IgD-negative memory B cell (primary cell): ENCODE measurements around the gene TUFT1. TPM values are rescaled to one million over a fixed set of nuclear protein-coding genes. Genes with fewer than 3 reads are reported as not detected.

Experiments used
- H3K27ac Mint-ChIP-seq, 3 donors: one replicate each; pipeline ENCODE4 v1.8.0; 2020 to 2022; ENCODE audit warnings: mild to moderate bottlenecking in 3 of 3, mixed read lengths in 3 of 3, moderate library complexity in 1 of 3
- H3K27me3 Mint-ChIP-seq: one replicate; pipeline ENCODE4 v1.8.0; 2021; ENCODE audit warnings: mixed read lengths
- H3K36me3 Mint-ChIP-seq: one replicate; pipeline ENCODE4 v1.8.0; 2020; ENCODE audit warnings: mild to moderate bottlenecking, mixed read lengths
- H3K4me1 Mint-ChIP-seq, 3 donors: one replicate each; pipeline ENCODE4 v1.8.0; 2020 to 2022; ENCODE audit warnings: mixed read lengths in 3 of 3, mild to moderate bottlenecking in 1 of 3
- H3K4me3 Mint-ChIP-seq, 4 donors: one replicate each; pipeline ENCODE4 v1.8.0; 2020 to 2022; ENCODE audit warnings: mild to moderate bottlenecking in 4 of 4, mixed read lengths in 4 of 4, moderate library complexity in 3 of 4
- H3K9me3 Mint-ChIP-seq, 3 donors: one replicate each; pipeline ENCODE4 v1.8.0; 2020 to 2021; ENCODE audit warnings: mixed read lengths in 3 of 3, mild to moderate bottlenecking in 1 of 3
- polyA plus RNA-seq: library from polyadenylated mRNA; unstranded; fragments of 300-500 nt; fragmentation: Illumina TruSeq; gene quantifications from one replicate; pipeline ENCODE4 v1.2.3, GENCODE V29; 2021

The TUFT1 gene
- polyA plus RNA-seq, 1 donor from 2014 or later = 1.6 TPM

DNA sequence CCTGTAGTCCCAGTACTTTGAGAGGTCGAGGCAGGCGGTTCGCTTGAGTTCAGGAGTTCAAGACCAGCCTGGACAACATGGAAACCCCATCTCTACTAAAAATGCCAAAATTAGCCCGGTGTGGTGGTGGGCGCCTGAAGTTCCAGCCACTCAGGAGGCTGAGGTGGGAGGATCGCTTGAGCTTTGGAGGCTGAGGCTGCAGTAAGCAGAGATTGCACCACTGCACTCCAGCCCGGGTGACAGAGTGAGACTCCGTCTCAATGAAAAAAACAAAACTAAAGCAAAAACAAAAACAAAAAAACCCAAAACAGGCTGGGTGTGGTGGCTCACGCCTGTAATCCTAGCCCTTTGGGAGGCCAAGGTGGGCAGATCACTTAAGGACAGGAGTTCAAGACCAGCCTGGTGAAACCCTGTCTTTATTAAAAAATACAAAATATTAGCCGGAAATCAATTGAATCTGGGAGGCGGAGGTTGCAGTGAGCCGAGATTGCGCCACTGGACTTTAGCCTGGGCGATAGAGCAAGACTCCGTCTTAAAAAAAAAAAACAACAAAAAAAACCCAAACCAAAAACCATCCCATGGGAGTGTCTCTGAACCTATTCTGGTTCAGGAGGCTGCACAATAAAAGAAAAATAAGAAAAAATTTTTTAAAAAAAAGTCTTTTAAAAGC lies 30.6 kb upstream of the TUFT1 start:
- Mint-ChIP-seq H3K9me3 (no peaks in the 10 kb centered on the region), H3K4me3 (peak overlapping the region in 2 of 4 donors; percentile 12 to 60), H3K36me3 (no peaks in the 10 kb centered on the region), H3K27me3 (peaks cover 2% of the 10 kb centered on the region), H3K4me1 (peaks cover 0 to 10% (median 4%) of the 10 kb centered on the region in 3 donors), H3K27ac (peak overlapping the region in 1 of 3 donors; percentile 18)

DNA sequence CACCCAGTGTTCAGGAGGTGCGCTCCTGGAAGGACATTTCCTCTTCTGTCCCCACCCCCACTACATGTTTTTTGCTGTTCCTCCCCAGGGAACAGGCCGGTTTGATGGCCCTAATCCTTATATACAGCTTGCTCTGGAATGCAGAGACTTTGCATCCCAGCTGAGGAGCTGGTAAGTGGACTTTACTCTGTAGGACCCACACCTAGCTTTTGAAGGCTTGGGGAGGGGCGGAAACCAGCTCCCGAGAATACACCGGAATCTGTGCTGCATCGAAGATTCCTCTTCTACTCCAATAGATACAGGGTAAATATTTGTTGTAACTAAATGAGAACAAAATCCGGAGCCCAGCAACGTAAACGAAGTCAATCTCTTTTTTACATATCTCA lies 30.1 kb upstream of the TUFT1 start:
- Mint-ChIP-seq H3K36me3 (no peaks in the 10 kb centered on the region), H3K27me3 (peaks cover 2% of the 10 kb centered on the region), H3K9me3 (no peaks in the 10 kb centered on the region), H3K4me3 (peak overlapping the region in 3 of 4 donors; percentile 70 to 93 (median 86)), H3K27ac (no peak overlapping the region), H3K4me1 (peaks cover 0 to 10% (median 4%) of the 10 kb centered on the region in 3 donors)

DNA sequence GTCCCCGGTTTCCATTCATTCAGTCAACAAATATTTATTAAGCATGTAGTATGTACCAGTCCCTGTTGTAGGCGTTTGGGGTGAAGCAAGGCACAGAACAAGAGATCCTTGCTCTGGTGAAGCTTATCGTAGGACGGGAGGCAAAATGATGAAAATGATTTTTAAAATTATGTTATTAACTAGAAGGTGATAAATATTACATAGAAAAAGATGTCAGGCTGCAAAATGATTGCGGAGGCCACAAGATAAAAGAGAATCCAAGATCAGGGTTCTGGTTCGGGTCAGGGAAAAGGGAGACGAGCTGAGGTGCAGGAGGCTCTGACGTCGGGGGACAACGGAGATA lies 29.5 kb upstream of the TUFT1 start:
- Mint-ChIP-seq H3K9me3 (no peaks in the 10 kb centered on the region), H3K27me3 (peaks cover 2% of the 10 kb centered on the region), H3K4me3 (peak overlapping the region; percentile 86 to 97 (median 94)), H3K4me1 (peaks cover 0 to 10% (median 4%) of the 10 kb centered on the region in 3 donors), H3K36me3 (no peaks in the 10 kb centered on the region), H3K27ac (peak overlapping the region in 1 of 3 donors; percentile 24)

DNA sequence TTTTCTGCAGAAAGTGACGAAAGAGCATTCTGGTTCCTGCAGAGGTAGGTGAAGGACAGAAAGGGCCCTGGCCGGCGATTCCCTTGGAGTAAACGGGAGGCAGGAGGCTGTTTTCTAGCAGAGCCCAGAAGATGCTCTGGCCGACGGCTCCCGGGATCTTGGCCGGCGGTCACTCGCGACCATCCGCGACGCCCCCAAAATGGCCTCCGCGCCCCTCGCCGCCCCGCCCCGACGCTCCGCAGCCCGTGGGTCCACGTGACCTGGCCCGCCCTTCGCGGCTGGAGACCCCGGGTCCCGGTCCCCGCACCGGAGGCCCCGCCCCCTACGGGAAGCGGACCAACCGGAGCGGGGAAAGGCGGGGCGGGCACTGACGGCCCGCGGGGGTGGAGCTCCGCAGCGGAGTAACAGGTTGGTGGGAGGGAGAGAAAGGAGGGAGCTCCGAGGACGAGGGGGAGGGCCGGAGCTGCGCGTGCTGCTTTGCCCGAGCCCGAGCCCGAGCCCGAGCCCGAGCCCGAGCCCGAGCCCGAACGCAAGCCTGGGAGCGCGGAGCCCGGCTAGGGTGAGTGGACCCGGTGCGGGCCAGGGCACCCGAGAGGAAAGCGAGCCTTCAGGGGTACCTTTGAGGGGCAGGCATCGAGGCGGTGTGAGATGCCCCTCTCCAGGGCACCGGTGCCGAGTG lies 29.0 kb upstream of the TUFT1 start, which contains the start of gene CGN:
CGN (plus strand) TSS at position 431 of the 679 bp plus-strand sequence. CDS start 7,133 bp downstream, outside the sequence.
- Mint-ChIP-seq H3K27ac (peak within 1 kb of the TSS in 2 of 3 donors; percentile 24 to 43), H3K9me3 (no peaks in the 10 kb centered on the region), H3K4me1 (peaks cover 0 to 7% (median 4%) of the 10 kb centered on the region in 3 donors), H3K27me3 (peaks cover 2% of the 10 kb centered on the region), H3K36me3 (no peaks in the 10 kb centered on the region), H3K4me3 (peak within 1 kb of the TSS; percentile 86 to 97 (median 94))

DNA sequence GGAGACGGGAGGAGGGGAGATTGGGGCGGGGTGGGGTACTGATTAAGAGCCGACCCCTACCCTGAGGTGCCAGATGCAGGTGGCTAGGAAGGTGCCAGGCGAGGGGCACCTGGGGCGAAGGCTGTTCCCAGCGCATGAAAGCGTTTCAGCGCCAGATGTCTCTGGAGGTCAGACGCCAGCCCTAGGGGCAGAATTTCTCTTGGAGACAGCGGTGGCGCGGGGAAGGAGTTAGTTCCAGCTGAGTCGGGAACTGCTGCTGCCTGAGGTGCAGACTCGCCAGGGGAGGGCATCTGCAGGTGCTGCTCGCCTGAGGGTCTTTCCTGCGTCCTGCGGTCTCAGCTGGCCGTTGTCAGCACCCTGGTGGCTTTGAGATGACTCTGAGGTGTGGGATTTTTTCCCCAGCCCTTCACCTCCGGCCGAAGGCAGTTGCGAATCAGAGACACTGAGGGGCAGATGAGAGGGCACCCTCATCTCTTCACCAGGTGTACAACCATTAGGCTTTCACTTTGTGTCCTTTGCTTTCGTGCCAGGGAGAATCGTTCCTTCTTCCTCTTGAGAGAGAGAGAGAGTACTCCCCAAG lies 28.4 kb upstream of the TUFT1 start:
- peaks cover 2% of the 10 kb centered on the region for H3K27me3 Mint-ChIP-seq
- peaks cover 0 to 7% (median 4%) of the 10 kb centered on the region in 3 donors for H3K4me1 Mint-ChIP-seq
- peak overlapping the region; percentile 86 to 97 (median 94) for H3K4me3 Mint-ChIP-seq
- H3K36me3 Mint-ChIP-seq = no peaks in the 10 kb centered on the region
- peak overlapping the region in 1 of 3 donors; percentile 43 for H3K27ac Mint-ChIP-seq
- no peaks in the 10 kb centered on the region for H3K9me3 Mint-ChIP-seq

DNA sequence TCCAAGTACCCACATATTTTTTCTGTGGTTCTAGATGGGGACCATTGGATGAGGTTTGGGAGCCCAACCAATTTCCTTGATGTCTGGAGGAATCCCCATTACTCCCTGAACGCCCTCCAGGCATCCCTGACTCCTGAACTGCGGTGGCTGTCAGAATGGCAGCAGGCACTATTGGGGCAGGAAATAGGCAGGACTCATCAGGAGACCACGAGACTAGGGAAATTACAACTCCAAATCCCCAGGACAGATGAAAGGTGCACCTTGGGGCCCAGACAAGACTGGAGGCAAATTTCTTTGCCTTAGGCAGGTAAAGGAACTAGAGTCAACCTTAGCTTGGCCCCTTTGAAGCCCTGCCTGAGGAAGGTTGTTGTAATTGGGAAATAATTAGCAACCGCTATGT lies 27.8 kb upstream of the TUFT1 start:
- H3K9me3 Mint-ChIP-seq = no peaks in the 10 kb centered on the region
- peak overlapping the region in 1 of 3 donors; percentile 43 for H3K27ac Mint-ChIP-seq
- H3K4me1 Mint-ChIP-seq = peaks cover 0 to 5% (median 4%) of the 10 kb centered on the region in 3 donors
- no peaks in the 10 kb centered on the region for H3K36me3 Mint-ChIP-seq
- H3K27me3 Mint-ChIP-seq = peaks cover 2% of the 10 kb centered on the region
- peak overlapping the region in 3 of 4 donors; percentile 86 to 97 (median 96) for H3K4me3 Mint-ChIP-seq

DNA sequence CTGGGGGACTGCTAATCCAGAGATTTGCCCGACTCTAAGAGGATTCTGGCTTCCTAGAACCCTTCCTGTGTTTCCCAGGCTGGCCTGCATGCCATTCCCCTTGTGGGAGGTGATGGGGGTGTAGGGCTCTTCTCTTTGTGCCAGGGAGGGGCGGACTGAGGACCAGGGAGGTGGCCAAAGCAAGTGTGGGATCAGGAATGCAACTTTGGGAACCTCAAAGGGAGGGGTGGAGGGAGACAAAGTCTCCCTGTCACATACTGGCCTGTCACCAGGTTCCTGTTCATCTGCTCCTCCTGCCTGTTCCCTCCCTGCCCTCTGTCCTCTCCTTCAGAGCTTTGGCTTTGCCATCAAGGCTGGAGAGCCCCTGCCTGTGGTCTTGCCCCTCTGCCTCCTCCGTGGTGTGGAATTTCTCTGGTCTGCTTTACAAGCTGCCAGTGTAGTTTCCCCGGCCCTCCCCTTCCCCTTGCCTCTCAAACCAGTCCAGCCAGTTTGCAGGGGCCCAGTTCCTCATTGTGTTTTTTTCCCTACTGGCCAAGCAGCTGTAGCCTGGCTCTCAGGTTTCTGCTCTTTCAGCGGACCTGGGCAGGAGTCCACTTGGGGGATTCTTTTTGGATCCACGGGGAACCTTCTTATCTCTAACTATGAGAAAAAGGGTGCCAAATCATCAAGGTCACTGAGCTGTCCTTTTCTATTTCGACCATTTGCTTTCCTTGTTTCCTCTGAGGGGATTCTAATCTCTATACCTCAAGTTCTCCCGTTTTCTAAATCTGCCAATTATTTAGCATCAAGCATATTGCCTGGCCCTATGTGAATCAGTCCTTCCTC lies 27.1 kb upstream of the TUFT1 start:
- Mint-ChIP-seq H3K36me3 (no peaks in the 10 kb centered on the region), H3K4me1 (peaks cover 0 to 5% (median 4%) of the 10 kb centered on the region in 3 donors), H3K27me3 (peaks cover 2% of the 10 kb centered on the region), H3K27ac (no peak overlapping the region), H3K9me3 (no peaks in the 10 kb centered on the region), H3K4me3 (peak overlapping the region in 3 of 4 donors; percentile 70 to 86 (median 84))

DNA sequence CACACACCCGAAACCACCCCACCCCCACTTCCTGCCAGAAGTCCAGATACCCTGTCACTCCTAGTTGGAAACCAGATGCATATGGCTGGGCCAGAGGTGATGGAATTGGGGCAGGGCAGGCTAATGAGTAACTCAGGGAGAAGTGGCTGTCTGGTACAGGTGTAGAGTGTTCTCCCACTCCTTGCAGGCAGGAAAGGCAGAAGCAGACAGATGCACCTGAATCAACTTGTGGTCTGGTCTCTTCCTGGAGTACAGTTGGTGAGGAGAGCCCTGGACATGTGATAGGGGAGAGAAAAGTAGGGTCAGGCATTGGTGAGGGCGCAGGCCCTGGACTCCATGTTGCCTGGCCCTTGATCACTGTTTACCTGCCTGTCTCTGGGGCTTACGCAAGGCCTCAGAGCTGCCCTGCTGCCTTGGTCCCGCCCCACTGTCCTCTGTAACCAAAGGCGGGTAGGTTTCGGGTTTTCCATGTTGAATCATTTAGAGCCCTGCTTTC lies 26.4 kb upstream of the TUFT1 start:
- Mint-ChIP-seq H3K4me1 (peaks cover 0 to 5% (median 4%) of the 10 kb centered on the region in 3 donors), H3K9me3 (no peaks in the 10 kb centered on the region), H3K36me3 (no peaks in the 10 kb centered on the region), H3K27ac (no peak overlapping the region), H3K4me3 (peak overlapping the region in 1 of 4 donors; percentile 86), H3K27me3 (peaks cover 2% of the 10 kb centered on the region)

DNA sequence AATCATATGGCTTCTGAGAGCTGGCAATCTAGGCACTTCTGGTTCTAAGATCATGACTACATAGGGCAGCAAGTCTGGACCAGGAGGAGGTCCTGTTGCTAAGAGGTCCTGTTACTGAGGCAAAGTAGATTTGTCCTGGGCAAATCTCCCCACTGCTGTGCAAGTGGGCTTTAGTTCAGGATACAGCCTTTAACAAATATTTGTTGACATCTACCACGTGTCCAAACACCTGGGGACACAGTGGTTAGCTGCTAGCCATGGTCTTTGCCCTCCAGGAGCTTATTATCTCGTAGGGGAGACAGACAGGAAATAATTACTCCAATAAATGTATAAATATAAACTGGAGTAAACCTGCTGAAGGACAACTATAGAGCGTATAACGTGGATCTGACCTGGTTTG lies 25.7 kb upstream of the TUFT1 start:
- H3K27me3 Mint-ChIP-seq = peaks cover 2% of the 10 kb centered on the region
- H3K9me3 Mint-ChIP-seq = no peaks in the 10 kb centered on the region
- peaks cover 0 to 5% (median 4%) of the 10 kb centered on the region in 3 donors for H3K4me1 Mint-ChIP-seq
- H3K27ac Mint-ChIP-seq = no peak overlapping the region
- H3K4me3 Mint-ChIP-seq = peak overlapping the region in 1 of 4 donors; percentile 9
- H3K36me3 Mint-ChIP-seq = no peaks in the 10 kb centered on the region

DNA sequence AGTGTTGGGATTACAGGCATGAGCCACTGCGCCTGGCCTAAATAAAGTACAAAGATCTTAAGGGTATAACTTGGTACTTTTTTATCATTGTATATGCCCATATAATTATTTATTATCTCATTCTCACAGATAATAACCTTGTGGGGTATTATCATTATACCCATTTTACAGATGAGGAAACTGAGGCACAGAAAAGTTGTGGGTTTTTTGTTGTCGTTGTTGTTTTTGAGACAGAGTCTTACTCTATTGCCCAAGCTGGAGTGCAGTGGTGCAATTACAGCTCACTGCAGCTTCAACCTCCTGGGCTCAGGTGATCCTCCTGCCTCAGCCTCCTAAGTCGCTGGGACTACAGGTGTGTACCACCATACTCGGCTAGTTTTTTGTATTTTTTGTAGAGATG lies 24.8 kb upstream of the TUFT1 start:
- peaks cover 2% of the 10 kb centered on the region for H3K27me3 Mint-ChIP-seq
- no peaks in the 10 kb centered on the region for H3K36me3 Mint-ChIP-seq
- peaks cover 0 to 5% (median 4%) of the 10 kb centered on the region in 3 donors for H3K4me1 Mint-ChIP-seq
- H3K4me3 Mint-ChIP-seq = no peak overlapping the region
- H3K9me3 Mint-ChIP-seq = no peaks in the 10 kb centered on the region
- no peak overlapping the region for H3K27ac Mint-ChIP-seq

DNA sequence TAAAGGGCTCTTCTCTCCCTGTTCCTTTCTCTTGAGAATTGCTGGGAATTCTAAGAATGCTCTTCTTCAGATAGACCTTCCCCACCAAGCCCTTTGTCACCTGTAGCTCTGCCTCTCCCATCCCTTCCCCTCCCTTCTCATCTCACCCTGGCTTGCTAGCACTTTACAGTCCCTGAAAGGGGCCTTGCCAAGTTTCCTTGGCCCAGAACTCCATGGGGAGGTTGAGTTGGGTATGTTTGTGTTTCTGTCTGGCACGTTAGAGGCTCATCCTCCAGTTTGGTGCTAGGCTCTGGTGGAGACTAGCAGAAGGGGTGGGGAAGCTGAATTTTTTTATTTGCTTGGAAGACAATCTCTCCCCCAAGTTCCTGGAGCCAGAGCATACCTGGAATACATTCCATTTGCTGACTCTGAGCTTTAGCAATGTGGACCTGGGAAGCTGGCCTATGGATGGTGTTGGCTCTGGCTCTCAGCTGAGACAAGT lies 24.0 kb upstream of the TUFT1 start:
- no peak overlapping the region for H3K4me3 Mint-ChIP-seq
- H3K36me3 Mint-ChIP-seq = no peaks in the 10 kb centered on the region
- H3K9me3 Mint-ChIP-seq = no peaks in the 10 kb centered on the region
- H3K4me1 Mint-ChIP-seq = peaks cover 0 to 3% (median 0%) of the 10 kb centered on the region in 3 donors
- H3K27me3 Mint-ChIP-seq = peaks cover 2% of the 10 kb centered on the region
- H3K27ac Mint-ChIP-seq = no peak overlapping the region

DNA sequence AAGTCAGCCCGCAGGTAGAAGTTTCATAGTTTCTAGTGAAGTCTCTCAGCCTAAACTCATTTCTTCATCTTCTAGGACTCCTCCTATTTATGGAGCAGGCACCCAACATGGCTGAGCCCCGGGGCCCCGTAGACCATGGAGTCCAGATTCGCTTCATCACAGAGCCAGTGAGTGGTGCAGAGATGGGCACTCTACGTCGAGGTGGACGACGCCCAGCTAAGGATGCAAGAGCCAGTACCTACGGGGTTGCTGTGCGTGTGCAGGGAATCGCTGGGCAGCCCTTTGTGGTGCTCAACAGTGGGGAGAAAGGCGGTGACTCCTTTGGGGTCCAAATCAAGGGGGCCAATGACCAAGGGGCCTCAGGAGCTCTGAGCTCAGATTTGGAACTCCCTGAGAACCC lies 21.7 kb upstream of the TUFT1 start:
- H3K4me1 Mint-ChIP-seq = no peaks in the 10 kb centered on the region

DNA sequence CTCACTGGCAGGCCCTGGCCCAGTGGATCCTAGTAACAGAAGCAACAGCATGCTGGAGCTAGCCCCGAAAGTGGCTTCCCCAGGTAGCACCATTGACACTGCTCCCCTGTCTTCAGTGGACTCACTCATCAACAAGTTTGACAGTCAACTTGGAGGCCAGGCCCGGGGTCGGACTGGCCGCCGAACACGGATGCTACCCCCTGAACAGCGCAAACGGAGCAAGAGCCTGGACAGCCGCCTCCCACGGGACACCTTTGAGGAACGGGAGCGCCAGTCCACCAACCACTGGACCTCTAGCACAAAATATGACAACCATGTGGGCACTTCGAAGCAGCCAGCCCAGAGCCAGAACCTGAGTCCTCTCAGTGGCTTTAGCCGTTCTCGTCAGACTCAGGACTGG lies 21.2 kb upstream of the TUFT1 start:
- no peaks in the 10 kb centered on the region for H3K4me1 Mint-ChIP-seq
- H3K27ac Mint-ChIP-seq = no peak overlapping the region
- H3K27me3 Mint-ChIP-seq = no peaks in the 10 kb centered on the region
- no peaks in the 10 kb centered on the region for H3K9me3 Mint-ChIP-seq
- H3K36me3 Mint-ChIP-seq = no peaks in the 10 kb centered on the region
- no peak overlapping the region for H3K4me3 Mint-ChIP-seq

More for the DNA sequence above, 21.7 kb upstream of the TUFT1 start:
- Mint-ChIP-seq H3K36me3 (no peaks in the 10 kb centered on the region), H3K9me3 (no peaks in the 10 kb centered on the region), H3K4me3 (no peak overlapping the region), H3K27me3 (no peaks in the 10 kb centered on the region), H3K27ac (no peak overlapping the region)

DNA sequence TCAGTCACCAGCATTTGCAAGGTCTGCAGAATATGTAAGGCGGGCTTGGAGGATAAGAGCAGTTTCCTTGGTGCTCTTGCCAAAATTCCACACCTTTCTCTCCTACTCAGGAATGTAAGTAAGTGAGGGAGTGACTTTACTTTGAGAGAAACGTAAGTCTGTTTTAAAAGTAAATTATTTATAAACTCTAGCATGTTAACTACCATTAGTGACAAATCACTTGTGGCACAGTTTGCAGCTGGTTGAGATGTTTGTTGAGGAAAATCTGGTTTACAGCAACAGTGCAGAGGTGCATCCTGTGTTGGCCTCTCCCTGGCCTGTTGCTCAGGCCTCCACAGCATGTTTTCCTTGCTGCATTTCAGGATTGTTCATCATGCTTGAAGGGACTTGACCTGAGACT lies 20.4 kb upstream of the TUFT1 start:
- Mint-ChIP-seq H3K4me3 (no peak overlapping the region), H3K36me3 (no peaks in the 10 kb centered on the region), H3K4me1 (no peaks in the 10 kb centered on the region), H3K27ac (no peak overlapping the region), H3K27me3 (no peaks in the 10 kb centered on the region), H3K9me3 (no peaks in the 10 kb centered on the region)
